ENCODE measurements around the gene TMEM119. TPM values are rescaled to one million over a fixed set of nuclear protein-coding genes. Genes with fewer than 3 reads are reported as not detected.

Gene TMEM119
- total and polyA plus RNA-seq, 2 of the 13 experiments (the other 11 are each of a cell fraction or from before 2014, with no cell fraction given): not detected

DNA sequence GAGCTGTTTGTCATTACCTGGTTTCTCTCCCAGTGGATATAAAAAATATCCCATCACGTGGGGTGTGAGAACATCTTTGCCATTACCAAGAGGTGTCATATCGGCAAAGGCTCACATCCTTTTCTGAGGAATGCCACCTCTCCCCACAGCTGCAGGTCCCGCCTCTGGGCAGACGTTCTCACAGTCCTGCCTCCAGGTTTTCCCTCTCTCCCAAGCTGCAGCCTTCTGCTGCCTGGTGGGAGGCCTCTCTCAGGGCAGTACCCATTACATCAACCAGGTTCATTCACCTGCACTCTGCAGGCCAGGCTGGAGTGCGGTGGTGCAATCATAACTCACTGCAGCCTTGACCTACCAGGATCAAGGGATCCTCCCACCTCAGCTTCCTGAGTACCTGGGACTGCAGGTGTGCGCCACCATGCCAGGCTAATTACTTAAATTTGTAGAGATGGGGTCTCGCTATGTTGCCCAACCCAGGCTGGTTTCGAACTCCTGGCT lies 15.0 kb upstream of the TMEM119 start (continued):
- TF ChIP-seq, protein P1, sequence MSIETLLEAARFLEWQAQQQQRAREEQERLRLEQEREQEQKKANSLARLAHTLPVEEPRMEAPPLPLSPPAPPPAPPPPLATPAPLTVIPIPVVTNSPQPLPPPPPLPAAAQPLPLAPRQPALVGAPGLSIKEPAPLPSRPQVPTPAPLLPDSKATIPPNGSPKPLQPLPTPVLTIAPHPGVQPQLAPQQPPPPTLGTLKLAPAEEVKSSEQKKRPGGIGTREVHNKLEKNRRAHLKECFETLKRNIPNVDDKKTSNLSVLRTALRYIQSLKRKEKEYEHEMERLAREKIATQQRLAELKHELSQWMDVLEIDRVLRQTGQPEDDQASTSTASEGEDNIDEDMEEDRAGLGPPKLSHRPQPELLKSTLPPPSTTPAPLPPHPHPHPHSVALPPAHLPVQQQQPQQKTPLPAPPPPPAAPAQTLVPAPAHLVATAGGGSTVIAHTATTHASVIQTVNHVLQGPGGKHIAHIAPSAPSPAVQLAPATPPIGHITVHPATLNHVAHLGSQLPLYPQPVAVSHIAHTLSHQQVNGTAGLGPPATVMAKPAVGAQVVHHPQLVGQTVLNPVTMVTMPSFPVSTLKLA (IDR thresholded peaks at IDR 0.05): no peak
- no peak for TF ChIP-seq ZNF513 (CRISPR knock-in tag; conservative IDR thresholded peaks at IDR 0.05)

GRCh38 chr12:108611884-108612415 lies 14.1 kb upstream of the TMEM119 start:
- H3K27me3 ChIP-seq (ENCODE audit: control insufficient read depth in 1 of 2, insufficient read depth in 2 of 2, low read length in 2 of 2): peaks cover 0 to 22% of the 10 kb centered on the region in 2 experiments; a peak in 4 of 5 replicates
- TF ChIP-seq, protein P2, sequence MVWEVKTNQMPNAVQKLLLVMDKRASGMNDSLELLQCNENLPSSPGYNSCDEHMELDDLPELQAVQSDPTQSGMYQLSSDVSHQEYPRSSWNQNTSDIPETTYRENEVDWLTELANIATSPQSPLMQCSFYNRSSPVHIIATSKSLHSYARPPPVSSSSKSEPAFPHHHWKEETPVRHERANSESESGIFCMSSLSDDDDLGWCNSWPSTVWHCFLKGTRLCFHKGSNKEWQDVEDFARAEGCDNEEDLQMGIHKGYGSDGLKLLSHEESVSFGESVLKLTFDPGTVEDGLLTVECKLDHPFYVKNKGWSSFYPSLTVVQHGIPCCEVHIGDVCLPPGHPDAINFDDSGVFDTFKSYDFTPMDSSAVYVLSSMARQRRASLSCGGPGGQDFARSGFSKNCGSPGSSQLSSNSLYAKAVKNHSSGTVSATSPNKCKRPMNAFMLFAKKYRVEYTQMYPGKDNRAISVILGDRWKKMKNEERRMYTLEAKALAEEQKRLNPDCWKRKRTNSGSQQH (CRISPR knock-in tag; IDR thresholded peaks at IDR 0.05; ENCODE audit: low read depth): no peak
- peak; percentile 53 for TF ChIP-seq FOSL2 (CRISPR knock-in tag; IDR thresholded peaks at IDR 0.05)
- peak; percentile 59 for TF ChIP-seq STAG1 (CRISPR knock-in tag; IDR thresholded peaks at IDR 0.05)
- peak; percentile 39; the same call in 1 of the 2 replicates for TF ChIP-seq ZMYM3 (CRISPR knock-in tag; IDR thresholded peaks at IDR 0.05)
- TF ChIP-seq ZNF629 (CRISPR knock-in tag; conservative IDR thresholded peaks at IDR 0.05): peak; percentile 72
- peak; percentile 63 for TF ChIP-seq CTCF (CRISPR knock-in tag; IDR thresholded peaks at IDR 0.05)
- TF ChIP-seq SMC3 (IDR thresholded peaks at IDR 0.05; ENCODE audit: low read length): peak; percentile 20; the same call in 1 of the 2 replicates
- TF ChIP-seq ZNF136 (CRISPR knock-in tag; IDR thresholded peaks at IDR 0.05; ENCODE audit: low read depth): no peak
- peak; percentile 58; the same call in 1 of the 2 replicates for TF ChIP-seq CHD4 (IDR thresholded peaks at IDR 0.05; ENCODE audit: borderline replicate concordance, low read length)
- no peaks in the 10 kb centered on the region for H3K36me3 ChIP-seq (replicated peaks in 1 of 2; ENCODE audit: control insufficient read depth in 1 of 2, insufficient read depth in 2 of 2, low read length in 2 of 2)
- H4K20me1 ChIP-seq (ENCODE audit: insufficient read depth, low read length): no peaks in the 10 kb centered on the region
- POLR2A ChIA-PET: no interaction called here
- H3K4me3 ChIP-seq (replicated peaks in 1 of 3; ENCODE audit: insufficient read depth in 1 of 3, low read depth in 2 of 3, low read length in 3 of 3): no peak overlapping the region
- no peak overlapping the region for H3K27ac ChIP-seq (ENCODE audit: extremely low read length, insufficient read depth, low read length)
- no TSS peak for BruUV-seq (replicated peaks)
- ATAC-seq (peak; percentile 47), FAIRE-seq (peak; percentile 23), DNase-seq (ENCODE audit: low spot score) (peak; percentile 44)
- in situ Hi-C loops (cut with HindIII; ENCODE audit: extremely low pct_ligation_motif_present, low pct_unique_long_range_greater_than_20kb) (no loop called here), intact Hi-C loops (cut with micrococcal nuclease; ENCODE audit: unreplicated experiment) (no loop called here)
- H3K9ac ChIP-seq (ENCODE audit: insufficient read depth, low read depth, low read length): no peak overlapping the region
- no peak overlapping the region for H2AFZ ChIP-seq (ENCODE audit: low read length)
- no peaks in the 10 kb centered on the region for H3K79me2 ChIP-seq (ENCODE audit: insufficient read depth, low read length)
- CTCF ChIA-PET (ENCODE audit: low intra/inter-chr PET ratio, low total read pairs): no interaction called here
- peaks cover 12% of the 10 kb centered on the region for H3K4me1 ChIP-seq (ENCODE audit: insufficient read depth, low read length)
- no peaks in the 10 kb centered on the region for H3K9me3 ChIP-seq (ENCODE audit: low read length)
- peak overlapping the region; percentile 34; the same call in 1 of the 2 replicates for H3K4me2 ChIP-seq (ENCODE audit: low read depth, low read length)
- WGBS (ENCODE audit: low lambda C conversion rate): 11% methylated on average over 5 of the region's 5 CpGs
